Fibroblast of pulmonary artery (primary cell): ENCODE data around the gene PPP6R2.
"Not testable (repeated sequence)": the region's sequence is repeated elsewhere in the genome, so short reads cannot be mapped to it uniquely, and the experiment has no call there.

Source experiments
- DNase-seq: peaks from one replicate; pipeline ENCODE4 v3.0.0-alpha.2; 2010; ENCODE audit warnings: low read depth
- H3K4me3 ChIP-seq: replicated peaks from 2 replicates; pipeline ENCODE4 v1.5.1; 2011; ENCODE audit warnings: low read depth, mild to moderate bottlenecking, control low read depth, low read length, moderate library complexity
- TF ChIP-seq, protein P1 (sequence below): IDR thresholded peaks from 2 replicates; pipeline ENCODE4 v1.5.1; 2011; ENCODE audit warnings: mild to moderate bottlenecking, control low read depth, low read length, inconsistent platforms; ENCODE audit errors: missing control alignments

Gene PPP6R2

DNA sequence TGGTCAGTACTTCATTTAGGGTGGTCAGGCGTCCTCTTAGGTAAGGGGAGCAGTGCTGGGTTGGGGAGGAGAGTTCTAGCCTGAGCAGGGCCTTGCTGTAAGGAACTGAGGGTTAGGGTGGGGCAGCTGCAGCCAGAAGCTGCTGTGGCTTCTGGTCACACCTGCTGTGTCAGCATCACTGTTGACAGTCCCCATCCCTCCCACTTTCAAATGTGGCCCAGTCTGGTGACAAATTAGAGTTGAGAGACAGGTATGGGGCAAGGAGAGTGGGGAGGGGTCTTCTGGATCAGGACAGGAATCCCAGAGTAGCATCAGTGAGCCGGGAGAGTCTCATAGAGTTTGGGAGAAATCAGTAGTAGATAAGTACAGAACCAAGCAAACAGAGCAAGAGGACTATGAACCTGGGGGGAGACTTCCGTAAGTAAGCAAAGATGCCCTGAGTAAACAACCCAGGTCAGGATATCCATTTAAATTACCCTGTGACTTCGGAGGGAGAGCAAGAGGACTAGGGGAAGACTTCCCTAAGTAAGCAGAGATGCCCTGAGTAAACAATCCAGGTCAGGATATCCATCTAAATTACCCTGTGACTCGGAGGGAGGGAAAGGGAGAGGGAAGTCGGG, 53.7 kb downstream of the PPP6R2 start:
- no peak overlapping the region for H3K4me3 ChIP-seq
- TF ChIP-seq, protein P1, sequence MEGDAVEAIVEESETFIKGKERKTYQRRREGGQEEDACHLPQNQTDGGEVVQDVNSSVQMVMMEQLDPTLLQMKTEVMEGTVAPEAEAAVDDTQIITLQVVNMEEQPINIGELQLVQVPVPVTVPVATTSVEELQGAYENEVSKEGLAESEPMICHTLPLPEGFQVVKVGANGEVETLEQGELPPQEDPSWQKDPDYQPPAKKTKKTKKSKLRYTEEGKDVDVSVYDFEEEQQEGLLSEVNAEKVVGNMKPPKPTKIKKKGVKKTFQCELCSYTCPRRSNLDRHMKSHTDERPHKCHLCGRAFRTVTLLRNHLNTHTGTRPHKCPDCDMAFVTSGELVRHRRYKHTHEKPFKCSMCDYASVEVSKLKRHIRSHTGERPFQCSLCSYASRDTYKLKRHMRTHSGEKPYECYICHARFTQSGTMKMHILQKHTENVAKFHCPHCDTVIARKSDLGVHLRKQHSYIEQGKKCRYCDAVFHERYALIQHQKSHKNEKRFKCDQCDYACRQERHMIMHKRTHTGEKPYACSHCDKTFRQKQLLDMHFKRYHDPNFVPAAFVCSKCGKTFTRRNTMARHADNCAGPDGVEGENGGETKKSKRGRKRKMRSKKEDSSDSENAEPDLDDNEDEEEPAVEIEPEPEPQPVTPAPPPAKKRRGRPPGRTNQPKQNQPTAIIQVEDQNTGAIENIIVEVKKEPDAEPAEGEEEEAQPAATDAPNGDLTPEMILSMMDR, result no peak
- no peak for DNase-seq

GRCh38 chr22:50397371-50398060, 54.4 kb downstream of the PPP6R2 start:
- DNase-seq, H3K4me3 ChIP-seq: not testable (repeated sequence)

- no peak for DNase-seq
- no peak overlapping the region for H3K4me3 ChIP-seq
- TF ChIP-seq, protein P1, result no peak
These were observed 55.9 kb downstream of the PPP6R2 start for GRCh38 chr22:50398831-50399648.

DNA sequence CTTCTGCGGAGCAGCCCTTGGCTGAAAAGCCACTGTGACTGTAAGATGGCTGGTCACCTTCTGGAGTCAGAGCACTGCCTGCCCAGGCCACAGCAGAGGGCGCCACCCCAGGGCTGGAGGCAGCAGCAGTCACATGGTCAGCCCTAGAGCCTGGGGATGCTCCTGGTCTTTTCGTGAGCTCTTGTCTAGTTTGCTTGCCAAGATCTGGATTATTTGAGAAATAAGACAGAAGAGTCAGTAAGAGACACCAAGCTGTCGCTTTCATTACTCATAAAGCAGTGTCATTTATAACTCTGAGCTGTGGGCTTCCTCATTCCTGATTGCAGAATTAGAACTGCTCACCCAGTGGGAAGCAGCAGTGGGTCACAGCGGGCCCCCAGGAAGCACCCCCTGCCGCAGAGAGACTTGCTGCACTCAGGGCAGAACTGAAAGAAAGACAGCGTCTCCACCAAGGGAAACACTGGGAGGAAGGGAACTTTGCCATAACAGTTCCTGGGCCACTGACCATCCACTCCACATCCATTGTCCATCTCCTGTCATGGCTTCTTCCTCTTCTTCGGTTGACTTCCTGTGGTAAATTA, 56.7 kb downstream of the PPP6R2 start:
- DNase-seq, result peak; percentile 18
- no peak overlapping the region for H3K4me3 ChIP-seq
- TF ChIP-seq, protein P1, result peak; percentile 44

- no peak for DNase-seq
- TF ChIP-seq, protein P1, result no peak
These were observed 57.3 kb downstream of the PPP6R2 start for GRCh38 chr22:50400406-50400805.

DNA sequence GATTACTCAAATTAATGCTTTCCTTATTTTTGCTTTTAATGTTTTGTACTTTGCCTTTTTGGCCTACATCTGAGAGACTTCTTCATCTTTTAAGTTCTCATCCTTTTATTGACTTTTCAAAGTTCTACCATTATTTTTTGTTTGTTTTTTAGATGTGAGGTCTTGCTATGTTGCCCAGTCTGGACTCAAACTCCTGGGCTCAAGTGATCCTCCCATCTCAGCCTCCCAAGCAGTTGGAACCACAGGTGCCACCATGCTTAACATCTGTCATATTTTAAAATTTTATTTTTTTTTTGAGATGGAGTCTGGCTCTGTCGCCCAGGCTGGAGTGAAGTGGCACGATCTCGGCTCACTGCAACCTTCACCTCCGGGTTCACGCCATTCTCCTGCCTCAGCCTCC, 57.8 kb downstream of the PPP6R2 start:
- TF ChIP-seq, protein P1, result no peak
- DNase-seq, result no peak

More at GRCh38 chr22:50400406-50400805, 57.3 kb downstream of the PPP6R2 start:
- no peak overlapping the region for H3K4me3 ChIP-seq

DNA sequence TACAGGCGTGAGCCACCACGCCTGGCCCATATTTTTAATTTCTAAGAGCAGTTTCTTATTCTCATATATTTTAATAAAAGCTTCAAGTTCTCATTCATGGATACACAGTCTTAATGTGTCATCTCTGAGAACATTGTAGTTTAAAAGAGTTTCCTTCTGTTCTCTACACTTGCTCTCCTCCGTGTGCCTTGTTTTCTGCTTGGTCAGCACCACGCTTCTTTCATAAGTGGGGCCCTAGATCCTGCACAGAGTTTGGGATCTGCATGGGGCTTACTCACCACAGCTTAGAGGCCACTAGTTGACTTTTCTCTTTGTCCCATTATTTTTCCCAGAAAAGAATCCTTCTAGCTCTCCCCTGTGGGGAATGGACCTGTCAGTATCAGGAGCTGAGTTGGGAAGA, 58.8 kb downstream of the PPP6R2 start:
- H3K4me3 ChIP-seq, result no peak overlapping the region
- TF ChIP-seq, protein P1, result no peak
- no peak for DNase-seq

More for the DNA sequence above, 57.8 kb downstream of the PPP6R2 start:
- H3K4me3 ChIP-seq, result no peak overlapping the region
